Testis (tissue), 3 donors: ENCODE measurements around the gene TAF1A. TPM values are rescaled to one million over a fixed set of nuclear protein-coding genes. Genes with fewer than 3 reads are reported as not detected.

Source experiments
- DNase-seq: peaks from one replicate; pipeline ENCODE4 v3.0.0-alpha.2; 2019
- H3K27ac ChIP-seq, 2 donors: fragments of 200-600 bp; sonication (generic); one replicate each; pipeline ENCODE4 v1.5.1; 2019
- H3K27me3 ChIP-seq: fragments of 200-600 bp; sonication (generic); one replicate; pipeline ENCODE4 v1.5.1; 2019
- H3K36me3 ChIP-seq: fragments of 200-600 bp; sonication (generic); one replicate; pipeline ENCODE4 v1.5.1; 2017; ENCODE audit warnings: low read depth; ENCODE audit errors: missing control alignments
- H3K4me1 ChIP-seq: fragments of 200-600 bp; sonication (generic); one replicate; pipeline ENCODE4 v1.5.1; 2019
- H3K4me3 ChIP-seq, 2 donors: fragments of 200-600 bp; sonication (generic); one replicate each; pipeline ENCODE4 v1.5.1; 2017 to 2019
- H3K9me3 ChIP-seq: fragments of 200-600 bp; sonication (generic); one replicate; pipeline ENCODE4 v1.5.1; 2017
- CTCF ChIP-seq, 3 experiments: fragments of 450-650 bp in 2 of 3; fragments of 200-600 bp in 1 of 3; sonication (generic) in 1 of 3; IDR thresholded peaks; one replicate each; pipeline ENCODE4 v1.5.1; 2016 to 2019; ENCODE audit warnings: antibody characterized with exemption in 3 of 3, mild to moderate bottlenecking in 2 of 3, moderate library complexity in 1 of 3
- POLR2A ChIP-seq: fragments of 450-650 bp; IDR thresholded peaks from one replicate; pipeline ENCODE4 v1.6.1; 2017; ENCODE audit warnings: antibody characterized with exemption, mild to moderate bottlenecking, moderate library complexity
- WGBS, 2 donors: methylation state at CpG; one replicate each; pipeline ENCODE4 v1.1.5; 2018; 5-methylcytosine and 5-hydroxymethylcytosine counted together
- intact Hi-C: fragments of 100-400 bp; cut with DNase I; formaldehyde crosslinking; loops from one replicate; pipeline ENCODE4 v1.15.1; 2023; ENCODE audit warnings: low total_unique reads
- polyA plus RNA-seq: library from polyadenylated mRNA; stranded (reverse); fragments of 350-450 nt; fragmentation: Illumina TruSeq; extraction: RNeasy Lipid Tissue Mini Kit (QIAGEN cat#74804); gene quantifications from one replicate; pipeline ENCODE4 v1.2.3, GENCODE V29; 2014; ENCODE audit warnings: low read depth, low replicate concordance; ENCODE audit not compliant: insufficient read depth
- total RNA-seq, 2 donors: library from RNA; depleted of rRNA; stranded (reverse); fragments of >200 nt; gene quantifications; one replicate each; pipeline ENCODE4 v1.2.3, GENCODE V29; 2016

Gene TAF1A
- total and polyA plus RNA-seq, 3 donors from 2014 or later, result 12.4 to 15.1 (median 13.2) TPM

- WGBS, 2 donors, result 83 to 89% methylated on average over 5 of the region's 5 CpGs
Observed at GRCh38 chr1:222535455-222535854, 54.3 kb downstream of the TAF1A start.

GRCh38 chr1:222530852-222531251 is 58.9 kb downstream of the TAF1A start:
- Histone ChIP-seq H3K4me1 (no peaks in the 10 kb centered on the region), H3K4me3 (no peak overlapping the region), H3K36me3 (no peaks in the 10 kb centered on the region), H3K27ac (no peak overlapping the region), H3K9me3 (no peaks in the 10 kb centered on the region), H3K27me3 (no peaks in the 10 kb centered on the region)
- TF ChIP-seq POLR2A (no peak), CTCF (IDR thresholded peaks at IDR 0.05) (no peak)
- 78 to 90% methylated on average over 6 of the region's 6 CpGs for WGBS, 2 donors
- intact Hi-C loops, result no loop called here
- no peak for DNase-seq

More at GRCh38 chr1:222535455-222535854, 54.3 kb downstream of the TAF1A start:
- H3K36me3 ChIP-seq, result no peaks in the 10 kb centered on the region
- H3K27me3 ChIP-seq, result no peaks in the 10 kb centered on the region
- no peak overlapping the region for H3K27ac ChIP-seq
- TF ChIP-seq POLR2A (no peak), CTCF (IDR thresholded peaks at IDR 0.05) (no peak)
- DNase-seq, result no peak
- intact Hi-C loops, result no loop called here
- no peak overlapping the region for H3K4me3 ChIP-seq
- H3K9me3 ChIP-seq, result no peaks in the 10 kb centered on the region
- H3K4me1 ChIP-seq, result no peaks in the 10 kb centered on the region

- no peak for DNase-seq
- intact Hi-C loops, result no loop called here
- H3K27me3 ChIP-seq, result no peaks in the 10 kb centered on the region
Observed at GRCh38 chr1:222529916-222530315, 59.8 kb downstream of the TAF1A start.

GRCh38 chr1:222529181-222529580 is 60.6 kb downstream of the TAF1A start:
- intact Hi-C loops, result no loop called here
- H3K27ac ChIP-seq, result no peak overlapping the region
- no peak overlapping the region for H3K4me3 ChIP-seq
- no peak for TF ChIP-seq CTCF (IDR thresholded peaks at IDR 0.05)
- no peak for TF ChIP-seq POLR2A
- no peaks in the 10 kb centered on the region for H3K27me3 ChIP-seq
- no peak for DNase-seq
- no peaks in the 10 kb centered on the region for H3K9me3 ChIP-seq
- H3K4me1 ChIP-seq, result no peaks in the 10 kb centered on the region
- 85 to 87% methylated on average over 3 of the region's 3 CpGs for WGBS, 2 donors
- H3K36me3 ChIP-seq, result no peaks in the 10 kb centered on the region

More at GRCh38 chr1:222529916-222530315, 59.8 kb downstream of the TAF1A start:
- H3K36me3 ChIP-seq, result no peaks in the 10 kb centered on the region
- 34 to 61% methylated on average over 3 of the region's 3 CpGs for WGBS, 2 donors
- TF ChIP-seq POLR2A (no peak), CTCF (IDR thresholded peaks at IDR 0.05) (no peak)
- no peaks in the 10 kb centered on the region for H3K9me3 ChIP-seq
- no peaks in the 10 kb centered on the region for H3K4me1 ChIP-seq
- no peak overlapping the region for H3K27ac ChIP-seq
- H3K4me3 ChIP-seq, result no peak overlapping the region

- DNase-seq, result no peak
- TF ChIP-seq CTCF (IDR thresholded peaks at IDR 0.05) (no peak), POLR2A (no peak)
- Histone ChIP-seq H3K27ac (no peak overlapping the region), H3K4me1 (no peaks in the 10 kb centered on the region), H3K27me3 (no peaks in the 10 kb centered on the region), H3K4me3 (no peak overlapping the region), H3K9me3 (no peaks in the 10 kb centered on the region), H3K36me3 (no peaks in the 10 kb centered on the region)
- 79 to 93% methylated on average over 2 of the region's 2 CpGs for WGBS, 2 donors
- intact Hi-C loops, result no loop called here
Observed at GRCh38 chr1:222525951-222526350, 63.8 kb downstream of the TAF1A start.
